GM12865 (cell line): Measurements from ENCODE around the gene HECW1.

Experiments used
- DNase-seq: peaks from one replicate; pipeline ENCODE4 v3.0.0; 2010; ENCODE audit warnings: low read depth
- H3K4me3 ChIP-seq: 2 replicates; pipeline ENCODE4 v1.5.1; 2011; ENCODE audit warnings: mild to moderate bottlenecking, low read depth, low read length, control low read depth
- TF ChIP-seq, protein P1 (sequence below): IDR thresholded peaks from 2 replicates; pipeline ENCODE4 v1.5.1; 2011; ENCODE audit warnings: low read length, control low read depth, low read depth, inconsistent platforms; ENCODE audit not compliant: insufficient read depth; ENCODE audit errors: missing control alignments

HECW1 gene

GRCh38 chr7:43298617-43299016 is 186.2 kb downstream of the HECW1 start:
- TF ChIP-seq, protein P1, sequence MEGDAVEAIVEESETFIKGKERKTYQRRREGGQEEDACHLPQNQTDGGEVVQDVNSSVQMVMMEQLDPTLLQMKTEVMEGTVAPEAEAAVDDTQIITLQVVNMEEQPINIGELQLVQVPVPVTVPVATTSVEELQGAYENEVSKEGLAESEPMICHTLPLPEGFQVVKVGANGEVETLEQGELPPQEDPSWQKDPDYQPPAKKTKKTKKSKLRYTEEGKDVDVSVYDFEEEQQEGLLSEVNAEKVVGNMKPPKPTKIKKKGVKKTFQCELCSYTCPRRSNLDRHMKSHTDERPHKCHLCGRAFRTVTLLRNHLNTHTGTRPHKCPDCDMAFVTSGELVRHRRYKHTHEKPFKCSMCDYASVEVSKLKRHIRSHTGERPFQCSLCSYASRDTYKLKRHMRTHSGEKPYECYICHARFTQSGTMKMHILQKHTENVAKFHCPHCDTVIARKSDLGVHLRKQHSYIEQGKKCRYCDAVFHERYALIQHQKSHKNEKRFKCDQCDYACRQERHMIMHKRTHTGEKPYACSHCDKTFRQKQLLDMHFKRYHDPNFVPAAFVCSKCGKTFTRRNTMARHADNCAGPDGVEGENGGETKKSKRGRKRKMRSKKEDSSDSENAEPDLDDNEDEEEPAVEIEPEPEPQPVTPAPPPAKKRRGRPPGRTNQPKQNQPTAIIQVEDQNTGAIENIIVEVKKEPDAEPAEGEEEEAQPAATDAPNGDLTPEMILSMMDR = no peak
- H3K4me3 ChIP-seq = no peak overlapping the region
- DNase-seq = no peak

GRCh38 chr7:43300121-43300520 is 187.7 kb downstream of the HECW1 start:
- DNase-seq = no peak

DNA sequence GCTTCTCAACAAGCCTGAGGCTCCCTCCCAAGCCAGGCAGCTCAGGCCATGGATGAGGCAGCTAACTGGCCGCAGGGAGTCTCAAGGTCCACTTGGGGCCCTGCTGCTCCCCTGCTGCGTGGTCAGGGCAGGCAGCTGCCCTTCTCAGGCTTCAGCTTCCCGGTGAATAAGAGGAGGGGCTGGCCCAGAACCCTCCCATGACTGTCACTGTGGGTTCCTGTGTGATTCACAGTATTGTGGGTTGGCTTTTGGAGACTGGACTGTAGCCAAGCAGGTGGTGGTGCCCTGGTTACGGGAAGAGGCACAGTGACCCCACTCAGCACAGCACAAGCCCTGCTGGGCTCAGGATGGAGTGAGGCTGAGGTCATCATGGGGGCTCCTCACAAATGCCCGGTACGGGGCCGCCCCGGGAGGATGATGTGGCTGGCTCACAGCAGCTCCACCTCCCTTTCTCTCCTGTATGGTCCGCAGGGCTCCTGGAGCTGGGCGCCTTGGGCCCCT is 189.8 kb downstream of the HECW1 start:
- H3K4me3 ChIP-seq = no peak overlapping the region
- DNase-seq = no peak
- TF ChIP-seq, protein P1 = no peak

More at GRCh38 chr7:43300121-43300520, 187.7 kb downstream of the HECW1 start:
- no peak overlapping the region for H3K4me3 ChIP-seq
- TF ChIP-seq, protein P1 = no peak

DNA sequence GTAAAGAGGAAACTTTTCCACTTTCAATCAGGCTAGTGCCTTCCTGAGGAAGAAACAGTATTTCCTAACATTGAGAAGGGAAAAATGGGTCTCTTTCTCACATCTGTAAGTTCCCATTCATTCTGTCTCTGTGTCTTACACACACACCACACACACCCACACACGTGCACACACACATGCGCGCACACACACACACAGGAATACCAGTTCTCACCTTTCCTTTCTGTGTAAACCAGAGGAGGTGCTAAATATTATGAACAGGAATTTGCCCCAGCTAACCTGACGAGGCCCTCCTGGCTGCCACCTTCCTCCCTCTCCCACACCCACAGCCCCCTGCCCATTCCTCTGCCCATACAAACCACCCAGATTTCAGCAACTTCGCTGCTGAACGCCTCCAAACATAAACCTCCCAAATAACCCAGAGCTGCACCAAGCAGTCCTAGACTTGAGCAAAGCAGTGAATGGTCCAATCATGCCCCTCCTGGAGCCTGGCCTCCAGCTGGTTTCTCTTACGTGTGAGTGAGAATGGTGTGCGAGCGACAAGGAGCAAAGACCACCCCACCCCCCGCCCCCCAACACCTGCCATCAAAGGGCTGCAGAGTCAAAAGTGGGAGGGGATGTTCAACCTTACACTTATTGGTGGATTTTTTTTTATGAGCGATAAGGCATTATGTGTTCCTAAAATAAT is 190.5 kb downstream of the HECW1 start:
- TF ChIP-seq, protein P1 = no peak
- DNase-seq = no peak
- no peak overlapping the region for H3K4me3 ChIP-seq

GRCh38 chr7:43303740-43304241 is 191.3 kb downstream of the HECW1 start:
- no peak for DNase-seq
- TF ChIP-seq, protein P1 = no peak
- no peak overlapping the region for H3K4me3 ChIP-seq

DNA sequence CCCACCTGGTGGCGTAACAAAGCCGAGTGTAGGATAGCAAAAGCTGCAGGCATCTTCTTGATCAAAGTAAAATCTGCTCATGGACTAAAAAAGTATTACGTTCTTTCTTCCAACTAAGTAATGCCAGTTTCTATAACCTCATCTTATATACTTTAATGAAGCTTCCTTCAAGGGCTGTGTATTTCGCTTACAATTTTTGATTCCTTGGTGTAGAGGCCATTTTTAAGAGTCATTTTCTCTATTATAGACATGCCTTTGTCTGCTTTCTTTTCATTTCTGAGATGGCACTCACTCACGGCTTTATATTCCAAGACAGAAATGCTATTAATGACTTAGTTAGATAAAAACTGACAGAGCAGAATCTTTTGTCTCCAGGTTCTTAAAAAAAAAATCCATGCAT is 194.0 kb downstream of the HECW1 start:
- TF ChIP-seq, protein P1 = no peak
- no peak overlapping the region for H3K4me3 ChIP-seq

DNA sequence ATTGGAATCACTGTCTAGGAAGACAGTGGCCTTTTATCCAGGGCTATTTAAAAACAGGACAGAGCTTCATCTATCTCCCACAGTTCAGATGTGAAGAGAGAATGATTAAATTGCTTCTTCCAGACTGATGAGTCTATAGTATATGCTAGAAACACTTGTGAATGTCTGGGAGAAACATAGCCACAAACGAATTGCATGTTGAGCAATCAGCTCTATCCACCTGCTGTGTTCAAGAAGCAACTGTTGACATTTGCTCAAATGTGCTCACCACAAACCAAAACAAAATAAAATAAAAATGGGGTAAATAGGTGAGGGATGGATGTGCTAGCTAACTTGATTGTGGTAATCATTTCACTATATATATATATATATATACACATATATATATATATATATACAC is 195.1 kb downstream of the HECW1 start:
- DNase-seq = no peak
- H3K4me3 ChIP-seq = no peak overlapping the region
- TF ChIP-seq, protein P1 = no peak

More for the DNA sequence above, 194.0 kb downstream of the HECW1 start:
- no peak for DNase-seq
